ENCODE data around the gene USP51.

DNA sequence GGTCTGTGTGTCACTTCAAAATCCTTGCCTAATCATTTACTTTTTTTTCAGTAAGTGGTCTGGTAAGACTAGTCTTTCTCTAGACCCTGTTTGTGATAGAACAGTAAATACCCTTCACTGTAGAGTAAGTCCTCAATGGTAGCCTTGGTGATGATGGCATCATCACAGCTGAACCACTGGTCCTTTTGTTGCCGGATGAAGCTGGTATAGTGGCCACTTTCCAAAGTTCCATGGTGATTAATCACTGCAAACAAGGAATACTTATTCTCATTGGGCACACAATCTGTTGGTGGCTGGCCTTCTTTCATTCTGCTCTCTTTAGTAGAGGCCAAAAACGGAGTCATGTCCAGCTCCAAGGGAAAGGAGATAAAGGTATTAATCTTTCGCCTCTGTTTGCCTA lies 2.9 kb downstream of the USP51 start:
- no peak for TF ChIP-seq HDGF (IDR thresholded peaks at IDR 0.05; ENCODE audit: borderline replicate concordance)
- TF ChIP-seq ZNF384 (IDR thresholded peaks at IDR 0.05): no peak
- TF ChIP-seq LEF1 (IDR thresholded peaks at IDR 0.05; ENCODE audit: borderline replicate concordance): no peak
- no peak for TF ChIP-seq ELF4 (IDR thresholded peaks at IDR 0.05)
- TF ChIP-seq FOXK2 (IDR thresholded peaks at IDR 0.05): no peak
- no peak for TF ChIP-seq TARDBP (IDR thresholded peaks at IDR 0.05)
- no peak for TF ChIP-seq CTBP1 (IDR thresholded peaks at IDR 0.05; ENCODE audit: borderline replicate concordance)
- TF ChIP-seq FOXA1 (IDR thresholded peaks at IDR 0.05): no peak
- no peak for TF ChIP-seq SP1 (IDR thresholded peaks at IDR 0.05)
- no peak for TF ChIP-seq BHLHE40 (IDR thresholded peaks at IDR 0.05; ENCODE audit: borderline replicate concordance)
- TF ChIP-seq NFRKB (IDR thresholded peaks at IDR 0.05): no peak
- TF ChIP-seq L3MBTL2 (conservative IDR thresholded peaks at IDR 0.05): no peak

Measured in HEK293T (cell line).